HepG2 (cell line): ENCODE measurements around the gene COX7B. TPM values are rescaled to one million over a fixed set of nuclear protein-coding genes. Genes with fewer than 3 reads are reported as not detected.

Experiments used
- ATAC-seq: fragments of 200-7000 bp; cut with Tn5 transposase; 3 replicates; pipeline ENCODE4 v1.9.1; 2020; ENCODE audit warnings: mild to moderate bottlenecking, moderate library complexity
- BruUV-seq: library from RNA; stranded (reverse); fragments of 400-500 nt; replicated peaks from 2 replicates; lab custom pipeline; 2021; lab: Mats Ljungman, UMichigan
- CTCF ChIA-PET: fragments of 300-600 bp; formaldehyde crosslinking; extraction: SDS; loops from one replicate; lab custom pipeline; 2021; ENCODE audit warnings: low total read pairs, inconsistent platforms, low intra/inter-chr PET ratio; lab: Yijun Ruan, JAX
- POLR2A ChIA-PET: fragments of 350-600 bp; sonication (Branson Sonifier 250); formaldehyde crosslinking; loops from one replicate; lab custom pipeline; 2020; ENCODE audit warnings: antibody characterized with exemption, inconsistent platforms; lab: Yijun Ruan, JAX
- DNase-seq: peaks from one replicate; pipeline ENCODE4 v3.0.0-alpha.2; 2015; ENCODE audit warnings: low spot score
- FAIRE-seq: peaks from 3 replicates; lab custom pipeline; 2011; peaks lifted over from hg19 to GRCh38; lab: Jason Lieb, UNC
- H2AFZ ChIP-seq: one replicate; pipeline ENCODE4 v1.6.1; 2011; ENCODE audit warnings: low read length, inconsistent platforms
- H3K27ac ChIP-seq: fragments of 300-600 bp; 3 replicates; pipeline ENCODE4 v1.8.0; 2011; ENCODE audit warnings: mixed run types, mild to moderate bottlenecking, mixed read lengths, low read length, inconsistent platforms; ENCODE audit not compliant: insufficient read depth; ENCODE audit errors: extremely low read length
- H3K27me3 ChIP-seq, 2 experiments: fragments of 200-600 bp in 1 of 2; 2 replicates in 1 of 2; 3 replicates in 1 of 2; pipeline versions ENCODE4 v1.6.0 to v1.8.0; 2011; ENCODE audit warnings: low read length in 2 of 2, mild to moderate bottlenecking in 2 of 2, moderate library complexity in 2 of 2, inconsistent platforms in 1 of 2; ENCODE audit not compliant: insufficient read depth in 2 of 2, control insufficient read depth in 1 of 2
- H3K36me3 ChIP-seq, 2 experiments: fragments of 200-600 bp in 1 of 2; replicated peaks in 1 of 2; 2 replicates in 1 of 2; 3 replicates in 1 of 2; pipeline versions ENCODE4 v1.5.1 to v1.8.0; 2011; ENCODE audit warnings: low read length in 2 of 2, inconsistent platforms in 1 of 2; ENCODE audit not compliant: insufficient read depth in 2 of 2, control insufficient read depth in 1 of 2
- H3K4me1 ChIP-seq: 2 replicates; pipeline ENCODE4 v1.5.1; 2012; ENCODE audit warnings: low read length, inconsistent platforms; ENCODE audit not compliant: insufficient read depth
- H3K4me2 ChIP-seq: 2 replicates; pipeline ENCODE4 v1.6.0; 2011; ENCODE audit warnings: low read depth, low read length, inconsistent platforms
- H3K4me3 ChIP-seq, 3 experiments: fragments of 200-600 bp in 1 of 3; sonication (generic), shearing (Covaris generic) in 1 of 3; replicated peaks in 1 of 3; 2 replicates each; pipeline ENCODE4 v1.5.1; 2011 to 2016; ENCODE audit warnings: low read length in 3 of 3, inconsistent platforms in 2 of 3, low read depth in 2 of 3, mild to moderate bottlenecking in 2 of 3, control low read depth in 1 of 3, mixed read lengths in 1 of 3; ENCODE audit not compliant: insufficient read depth in 1 of 3
- H3K79me2 ChIP-seq: one replicate; pipeline ENCODE4 v1.6.1; 2011; ENCODE audit warnings: low read length, inconsistent platforms; ENCODE audit not compliant: insufficient read depth
- H3K9ac ChIP-seq: 2 replicates; pipeline ENCODE4 v1.6.0; 2011; ENCODE audit warnings: mild to moderate bottlenecking, low read depth, low read length, inconsistent platforms; ENCODE audit not compliant: insufficient read depth
- H3K9me3 ChIP-seq: 2 replicates; pipeline ENCODE4 v1.5.1; 2012; ENCODE audit warnings: mild to moderate bottlenecking, low read length
- H4K20me1 ChIP-seq: 2 replicates; pipeline ENCODE4 v1.6.0; 2011; ENCODE audit warnings: inconsistent platforms, mild to moderate bottlenecking, low read length, moderate library complexity; ENCODE audit not compliant: insufficient read depth
- BRCA1 ChIP-seq: sonication (generic); formaldehyde crosslinking; IDR thresholded peaks from 2 replicates; pipeline ENCODE4 v1.4.0; 2020; ENCODE audit warnings: missing genetic modification reagents
- EED ChIP-seq: sonication (generic); formaldehyde crosslinking; IDR thresholded peaks from 2 replicates; pipeline ENCODE4 v1.5.0; 2020; ENCODE audit warnings: mild to moderate bottlenecking, missing genetic modification reagents
- HOXA9 ChIP-seq: sonication (generic); formaldehyde crosslinking; IDR thresholded peaks from 2 replicates; pipeline ENCODE4 v1.8.1; 2022; ENCODE audit warnings: missing genetic modification reagents, mild to moderate bottlenecking, moderate library complexity, borderline replicate concordance
- IKZF1 ChIP-seq: fragments of 450-650 bp; IDR thresholded peaks from 2 replicates; pipeline ENCODE4 v1.7.1; 2016
- KMT2B ChIP-seq: IDR thresholded peaks from 2 replicates; pipeline ENCODE4 v1.6.1; 2016; ENCODE audit warnings: missing genetic modification reagents, missing compliant biosample characterization
- NFE2L2 ChIP-seq: fragments of 150-350 bp; IDR thresholded peaks from 2 replicates; pipeline ENCODE4 v1.6.1; 2014; ENCODE audit warnings: low read length
- RXRA ChIP-seq: sonication (generic); formaldehyde crosslinking; IDR thresholded peaks from 2 replicates; pipeline ENCODE4 v1.5.1; 2020; ENCODE audit warnings: missing genetic modification reagents
- ZMYM4 ChIP-seq: sonication (generic); formaldehyde crosslinking; IDR thresholded peaks from 2 replicates; pipeline ENCODE4 v1.8.1; 2023; ENCODE audit warnings: mild to moderate bottlenecking, missing genetic modification reagents
- ZNF572 ChIP-seq: sonication (generic); formaldehyde crosslinking; IDR thresholded peaks from 2 replicates; pipeline ENCODE4 v1.5.1; 2020; ENCODE audit warnings: mild to moderate bottlenecking, missing genetic modification reagents
- ZNF773 ChIP-seq: sonication (generic); formaldehyde crosslinking; IDR thresholded peaks from 2 replicates; pipeline ENCODE4 v1.4.0; 2020; ENCODE audit warnings: missing genetic modification reagents, borderline replicate concordance
- ZNF775 ChIP-seq: sonication (generic); formaldehyde crosslinking; IDR thresholded peaks from 2 replicates; pipeline ENCODE4 v1.4.0; 2020; ENCODE audit warnings: missing genetic modification reagents, mild to moderate bottlenecking, moderate library complexity, borderline replicate concordance
- ZNF781 ChIP-seq: sonication (generic); formaldehyde crosslinking; IDR thresholded peaks from 2 replicates; pipeline ENCODE4 v1.5.1; 2020; ENCODE audit warnings: borderline replicate concordance, mild to moderate bottlenecking, missing genetic modification reagents; ENCODE audit errors: not compliant biosample characterization
- WGBS: methylation state at CpG from one replicate; pipeline ENCODE4 v1.1.6; 2017; ENCODE audit warnings: low lambda C conversion rate; 5-methylcytosine and 5-hydroxymethylcytosine counted together
- in situ Hi-C: cut with HindIII; loops from 2 replicates; pipeline ENCODE4 v1.10.0; 2017; ENCODE audit warnings: low pct_unique_long_range_greater_than_20kb; ENCODE audit not compliant: extremely low pct_ligation_motif_present
- intact Hi-C: fragments of 100-400 bp; cut with micrococcal nuclease; formaldehyde crosslinking; loops from one replicate; pipeline ENCODE4 v1.10.0; 2022; ENCODE audit not compliant: unreplicated experiment
- polyA plus RNA-seq, 8 experiments: library from polyadenylated mRNA; depleted of rRNA in 3 of 8; stranded (reverse) in 7 of 8; unstranded in 1 of 8; fragments of >200 nt; fragmentation: Illumina TruSeq in 4 of 8; extraction: Trizol in 4 of 8; gene quantifications; 2 replicates each; pipeline versions ENCODE4 v1.2.1 to v1.2.3, GENCODE V29; 2011 to 2016; ENCODE audit warnings: low read depth in 4 of 8, missing spikeins in 1 of 8, mixed read lengths in 1 of 8; ENCODE audit not compliant: insufficient read depth in 1 of 8
- total RNA-seq, 5 experiments: library from RNA; depleted of rRNA; stranded (reverse); fragments of >200 nt; fragmentation: Illumina TruSeq; extraction: Trizol; gene quantifications; 2 replicates each; pipeline ENCODE4 v1.2.3, GENCODE V29; 2016; ENCODE audit warnings: low read depth in 1 of 5
- TF ChIP-seq, protein P1 (sequence below): sonication (generic); formaldehyde crosslinking; IDR thresholded peaks from 2 replicates; pipeline ENCODE4 v1.8.0; 2022; ENCODE audit warnings: missing genetic modification reagents, mild to moderate bottlenecking, inconsistent platforms, borderline replicate concordance
- TF ChIP-seq, protein P2 (sequence below): sonication (generic); formaldehyde crosslinking; IDR thresholded peaks from 2 replicates; pipeline ENCODE4 v1.8.1; 2023; ENCODE audit warnings: mild to moderate bottlenecking, missing genetic modification reagents
- TF ChIP-seq, protein P3 (sequence below): sonication (generic); formaldehyde crosslinking; IDR thresholded peaks from 2 replicates; pipeline ENCODE4 v1.5.1; 2020; ENCODE audit warnings: missing genetic modification reagents, mild to moderate bottlenecking, borderline replicate concordance

COX7B gene
- total and polyA plus RNA-seq, 2 of the 13 experiments (the other 11 are each of a cell fraction or from before 2014, with no cell fraction given), result 375 to 635 TPM

DNA sequence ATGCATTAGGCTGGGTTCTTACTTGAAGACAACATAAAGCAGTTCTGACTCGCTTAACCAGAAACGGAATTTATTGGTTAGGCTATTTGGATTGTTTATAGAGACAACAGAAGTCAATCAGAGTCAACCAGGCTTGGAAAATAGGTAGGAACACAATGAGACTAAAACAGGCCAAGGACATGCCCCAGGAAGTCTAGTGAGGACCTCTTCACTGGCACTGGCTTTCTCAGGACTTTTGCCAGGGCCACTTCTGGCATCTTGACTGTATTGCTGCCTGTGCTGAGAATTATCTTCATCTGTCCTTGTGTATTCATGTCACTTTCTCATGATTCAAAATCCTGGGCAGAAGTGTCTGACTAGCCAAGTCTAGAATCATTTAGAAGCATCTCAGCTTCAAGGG is 50.6 kb downstream of the COX7B start:
- ChIA-PET POLR2A (no interaction called here), CTCF (no interaction called here)
- WGBS, result 83% methylated on average over 2 of the region's 2 CpGs

More for the DNA sequence above, 50.6 kb downstream of the COX7B start:
- Histone ChIP-seq H3K79me2 (no peaks in the 10 kb centered on the region), H3K27ac (no peak overlapping the region), H3K9me3 (no peaks in the 10 kb centered on the region), H3K36me3 (no peaks in the 10 kb centered on the region), H2AFZ (no peak overlapping the region), H3K4me3 (no peak overlapping the region), H3K27me3 (no peaks in the 10 kb centered on the region), H4K20me1 (no peaks in the 10 kb centered on the region), H3K4me2 (no peak overlapping the region), H3K9ac (no peak overlapping the region), H3K4me1 (no peaks in the 10 kb centered on the region)
- in situ Hi-C loops, result no loop called here
- no TSS peak for BruUV-seq
- ATAC-seq, result no peak
- TF ChIP-seq IKZF1, result no peak
- no peak for TF ChIP-seq RXRA (CRISPR knock-in tag)
- TF ChIP-seq, protein P1, sequence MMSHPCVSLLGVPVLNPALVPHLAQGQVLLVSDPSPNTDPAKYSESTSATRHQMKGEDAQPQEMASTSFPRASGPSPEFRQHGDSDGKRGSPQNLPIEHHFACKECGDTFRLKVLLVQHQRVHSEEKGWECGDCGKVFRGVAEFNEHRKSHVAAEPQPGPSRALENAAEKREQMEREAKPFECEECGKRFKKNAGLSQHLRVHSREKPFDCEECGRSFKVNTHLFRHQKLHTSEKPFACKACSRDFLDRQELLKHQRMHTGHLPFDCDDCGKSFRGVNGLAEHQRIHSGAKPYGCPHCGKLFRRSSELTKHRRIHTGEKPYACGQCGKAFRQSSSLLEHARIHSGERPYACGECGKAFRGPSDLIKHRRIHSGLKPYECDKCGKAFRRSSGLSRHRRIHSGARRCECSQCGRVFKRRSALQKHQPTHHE (CRISPR knock-in tag), result no peak
- no peak for TF ChIP-seq EED (CRISPR knock-in tag)
- TF ChIP-seq, protein P2, sequence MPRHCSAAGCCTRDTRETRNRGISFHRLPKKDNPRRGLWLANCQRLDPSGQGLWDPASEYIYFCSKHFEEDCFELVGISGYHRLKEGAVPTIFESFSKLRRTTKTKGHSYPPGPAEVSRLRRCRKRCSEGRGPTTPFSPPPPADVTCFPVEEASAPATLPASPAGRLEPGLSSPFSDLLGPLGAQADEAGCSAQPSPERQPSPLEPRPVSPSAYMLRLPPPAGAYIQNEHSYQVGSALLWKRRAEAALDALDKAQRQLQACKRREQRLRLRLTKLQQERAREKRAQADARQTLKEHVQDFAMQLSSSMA, result no peak
- TF ChIP-seq ZMYM4, result no peak
- no peak for TF ChIP-seq ZNF773 (CRISPR knock-in tag)
- TF ChIP-seq, protein P3, sequence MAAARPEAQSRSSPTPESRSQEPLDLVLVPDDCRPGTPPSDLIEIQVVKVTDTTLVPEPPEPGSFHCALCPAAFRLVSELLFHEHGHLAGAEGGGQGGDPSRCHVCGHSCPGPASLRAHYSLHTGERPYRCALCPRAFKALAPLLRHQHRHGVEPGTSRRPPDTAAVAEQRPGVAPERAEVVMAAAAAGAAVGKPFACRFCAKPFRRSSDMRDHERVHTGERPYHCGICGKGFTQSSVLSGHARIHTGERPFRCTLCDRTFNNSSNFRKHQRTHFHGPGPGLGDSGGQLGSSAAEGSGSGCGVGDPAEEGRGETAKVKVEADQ, result no peak
- no peak for TF ChIP-seq KMT2B (CRISPR knock-in tag)
- no peak for TF ChIP-seq BRCA1 (CRISPR knock-in tag)
- no peak for TF ChIP-seq HOXA9 (CRISPR knock-in tag)
- no peak for TF ChIP-seq ZNF781
- no peak for TF ChIP-seq ZNF572 (CRISPR knock-in tag)
- no peak for TF ChIP-seq NFE2L2
- no peak for TF ChIP-seq ZNF775 (CRISPR knock-in tag)
- TF ChIP-seq, all 625 proteins: peak for 0
- intact Hi-C loops, result no loop called here
- FAIRE-seq (no peak), DNase-seq (no peak)
